NCI-H1930 (cell line): ENCODE results near the gene ANKRD11.
"Not testable (repeated sequence)": the region's sequence is repeated elsewhere in the genome, so short reads cannot be mapped to it uniquely, and the experiment has no call there.

Experiments used
- DNase-seq, 2 experiments: peaks; one replicate each; lab custom pipeline; 2025; lab: John Stamatoyannopoulos, UW

Gene ANKRD11

GRCh38 chr16:89314357-89314756 lies 176.0 kb downstream of the ANKRD11 start:
- no peak for DNase-seq

- DNase-seq, result no peak
These were observed 176.8 kb downstream of the ANKRD11 start for GRCh38 chr16:89313583-89313982.

GRCh38 chr16:89312598-89313299 lies 177.6 kb downstream of the ANKRD11 start:
- DNase-seq, result no peak

GRCh38 chr16:89312194-89312593 lies 178.2 kb downstream of the ANKRD11 start:
- no peak for DNase-seq

- DNase-seq, result no peak
These were observed 178.7 kb downstream of the ANKRD11 start for GRCh38 chr16:89311636-89312035.

- DNase-seq, result no peak
These were observed 180.8 kb downstream of the ANKRD11 start for GRCh38 chr16:89309438-89310122.

GRCh38 chr16:89308391-89309333 lies 181.7 kb downstream of the ANKRD11 start:
- no peak for DNase-seq

GRCh38 chr16:89307421-89307805 lies 182.9 kb downstream of the ANKRD11 start:
- no peak for DNase-seq

GRCh38 chr16:89306457-89307420 lies 183.6 kb downstream of the ANKRD11 start:
- DNase-seq, result not testable (repeated sequence)

- no peak for DNase-seq
These were observed 185.2 kb downstream of the ANKRD11 start for GRCh38 chr16:89304941-89305705.

GRCh38 chr16:89304181-89304851 lies 186.0 kb downstream of the ANKRD11 start:
- no peak for DNase-seq

GRCh38 chr16:89303617-89304016 lies 186.7 kb downstream of the ANKRD11 start:
- no peak for DNase-seq

GRCh38 chr16:89300976-89301360 lies 189.4 kb downstream of the ANKRD11 start:
- DNase-seq, result no peak

- no peak for DNase-seq
These were observed 189.9 kb downstream of the ANKRD11 start for GRCh38 chr16:89300311-89300975.

GRCh38 chr16:89299357-89300111 lies 190.8 kb downstream of the ANKRD11 start:
- DNase-seq, result not testable (repeated sequence)

- no peak for DNase-seq
These were observed 191.6 kb downstream of the ANKRD11 start for GRCh38 chr16:89298623-89299225.

- no peak for DNase-seq
These were observed 192.3 kb downstream of the ANKRD11 start for GRCh38 chr16:89297910-89298545.
